ENCODE measurements around the gene MYO1F.
"Not testable (repeated sequence)": the region's sequence is repeated elsewhere in the genome, so short reads cannot be mapped to it uniquely, and the experiment has no call there.

The MYO1F gene

DNA sequence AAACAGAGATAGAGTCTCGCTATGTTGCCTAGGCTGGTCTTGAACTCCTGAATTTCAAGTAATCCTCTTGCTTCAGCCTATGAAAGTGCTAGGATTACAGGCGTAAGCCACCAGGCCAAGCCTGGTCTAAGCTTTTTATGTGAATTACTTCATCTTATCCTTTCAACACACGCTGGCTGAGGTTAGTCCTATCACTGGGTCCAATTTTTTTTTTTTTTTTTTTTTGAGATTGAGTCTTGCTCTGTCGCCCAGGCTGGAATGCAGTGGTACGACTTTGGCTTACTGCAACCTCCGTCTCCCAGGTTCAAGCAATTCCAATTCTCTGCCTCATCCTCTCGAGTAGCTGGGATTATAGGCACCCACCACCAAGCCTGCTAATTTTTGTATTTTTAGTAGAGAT is 10.4 kb downstream of the MYO1F start:
- TF ChIP-seq, protein P1, sequence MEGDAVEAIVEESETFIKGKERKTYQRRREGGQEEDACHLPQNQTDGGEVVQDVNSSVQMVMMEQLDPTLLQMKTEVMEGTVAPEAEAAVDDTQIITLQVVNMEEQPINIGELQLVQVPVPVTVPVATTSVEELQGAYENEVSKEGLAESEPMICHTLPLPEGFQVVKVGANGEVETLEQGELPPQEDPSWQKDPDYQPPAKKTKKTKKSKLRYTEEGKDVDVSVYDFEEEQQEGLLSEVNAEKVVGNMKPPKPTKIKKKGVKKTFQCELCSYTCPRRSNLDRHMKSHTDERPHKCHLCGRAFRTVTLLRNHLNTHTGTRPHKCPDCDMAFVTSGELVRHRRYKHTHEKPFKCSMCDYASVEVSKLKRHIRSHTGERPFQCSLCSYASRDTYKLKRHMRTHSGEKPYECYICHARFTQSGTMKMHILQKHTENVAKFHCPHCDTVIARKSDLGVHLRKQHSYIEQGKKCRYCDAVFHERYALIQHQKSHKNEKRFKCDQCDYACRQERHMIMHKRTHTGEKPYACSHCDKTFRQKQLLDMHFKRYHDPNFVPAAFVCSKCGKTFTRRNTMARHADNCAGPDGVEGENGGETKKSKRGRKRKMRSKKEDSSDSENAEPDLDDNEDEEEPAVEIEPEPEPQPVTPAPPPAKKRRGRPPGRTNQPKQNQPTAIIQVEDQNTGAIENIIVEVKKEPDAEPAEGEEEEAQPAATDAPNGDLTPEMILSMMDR (IDR thresholded peaks at IDR 0.05; ENCODE audit: low read length, missing control alignments) = no peak
- no peak for DNase-seq (ENCODE audit: low read depth)
- no peak overlapping the region for H3K4me3 ChIP-seq (replicated peaks; ENCODE audit: low read depth, low read length)

DNA sequence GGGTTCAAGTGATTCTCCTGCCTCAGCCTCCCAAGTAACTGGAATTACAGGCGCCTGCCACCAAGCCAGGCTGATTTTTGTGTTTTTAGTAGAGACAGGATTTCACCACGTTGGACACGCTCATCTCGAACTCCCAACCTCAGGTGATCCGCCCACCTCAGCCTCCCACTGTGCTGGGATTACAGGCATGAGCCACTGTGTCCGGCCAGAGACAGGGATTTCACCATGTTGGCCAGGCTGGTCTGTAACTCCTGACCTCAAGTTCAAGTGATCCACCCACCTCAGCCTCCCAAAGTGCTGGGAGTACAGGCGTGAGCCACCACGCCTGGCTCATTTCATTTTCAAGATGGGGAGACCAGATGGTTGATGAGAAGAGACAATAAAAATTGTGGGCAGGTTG is 12.4 kb downstream of the MYO1F start:
- not testable (repeated sequence) for H3K4me3 ChIP-seq (replicated peaks; ENCODE audit: low read depth, low read length); DNase-seq (ENCODE audit: low read depth)

DNA sequence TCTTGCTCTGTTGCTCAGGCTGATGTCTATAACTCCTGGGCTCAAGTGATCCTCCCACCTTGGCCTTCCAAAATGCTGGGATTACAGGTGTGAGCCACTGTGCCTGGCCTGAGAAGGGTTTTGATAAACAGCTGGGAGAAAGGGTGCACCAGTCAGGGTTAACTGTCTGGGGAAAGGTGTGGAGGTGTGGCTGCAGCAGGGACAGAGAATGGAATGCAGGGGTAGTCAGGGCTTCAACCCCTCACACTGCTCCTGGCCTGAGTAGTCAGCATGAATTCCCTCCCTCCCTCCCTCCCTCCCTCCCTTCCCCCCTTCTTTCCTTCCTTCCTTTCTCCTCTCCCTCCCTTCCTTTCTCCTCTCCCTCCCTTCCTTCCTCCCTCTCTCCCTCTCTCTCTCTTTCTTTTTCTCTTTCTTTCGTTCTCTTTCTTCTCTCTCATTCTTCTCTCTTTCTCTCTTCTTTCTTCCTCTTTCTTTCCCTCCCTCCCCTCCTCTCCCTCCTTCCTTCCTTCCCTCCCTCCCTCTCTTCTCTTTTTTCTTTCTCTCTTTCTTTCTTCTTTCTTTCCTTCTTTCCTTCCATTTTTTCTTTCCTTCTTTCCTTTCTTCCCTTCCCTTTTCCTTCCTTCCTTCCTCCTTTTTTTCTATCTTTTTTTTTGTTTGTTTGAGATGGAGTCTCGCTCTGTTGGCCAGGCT is 16.0 kb downstream of the MYO1F start:
- TF ChIP-seq, protein P1 (IDR thresholded peaks at IDR 0.05; ENCODE audit: low read length, missing control alignments) = no peak

DNA sequence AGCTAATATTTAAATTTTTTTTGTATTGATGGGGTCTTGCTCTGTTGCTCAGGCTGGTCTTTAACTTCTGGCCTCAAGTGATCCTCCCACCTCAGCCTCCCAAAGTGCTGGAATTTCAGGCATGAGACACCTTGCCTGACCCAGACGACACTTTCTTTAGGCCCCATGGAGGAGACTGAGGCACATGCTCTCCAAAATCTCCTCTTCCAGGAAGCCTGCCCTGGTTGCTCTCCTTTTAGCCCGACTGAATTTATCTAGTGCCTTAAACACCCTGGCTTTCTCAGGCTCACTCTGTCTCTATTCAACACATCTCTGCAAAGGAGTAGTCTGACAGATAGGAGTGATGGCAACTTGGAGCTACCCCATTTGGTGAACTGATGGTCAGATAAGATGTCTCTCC is 18.9 kb downstream of the MYO1F start:
- no peak for DNase-seq (ENCODE audit: low read depth)
- TF ChIP-seq, protein P1 (IDR thresholded peaks at IDR 0.05; ENCODE audit: low read length, missing control alignments) = no peak
- no peak overlapping the region for H3K4me3 ChIP-seq (replicated peaks; ENCODE audit: low read depth, low read length)

More for the DNA sequence above, 16.0 kb downstream of the MYO1F start:
- no peak overlapping the region for H3K4me3 ChIP-seq (replicated peaks; ENCODE audit: low read depth, low read length)
- DNase-seq (ENCODE audit: low read depth) = no peak

DNA sequence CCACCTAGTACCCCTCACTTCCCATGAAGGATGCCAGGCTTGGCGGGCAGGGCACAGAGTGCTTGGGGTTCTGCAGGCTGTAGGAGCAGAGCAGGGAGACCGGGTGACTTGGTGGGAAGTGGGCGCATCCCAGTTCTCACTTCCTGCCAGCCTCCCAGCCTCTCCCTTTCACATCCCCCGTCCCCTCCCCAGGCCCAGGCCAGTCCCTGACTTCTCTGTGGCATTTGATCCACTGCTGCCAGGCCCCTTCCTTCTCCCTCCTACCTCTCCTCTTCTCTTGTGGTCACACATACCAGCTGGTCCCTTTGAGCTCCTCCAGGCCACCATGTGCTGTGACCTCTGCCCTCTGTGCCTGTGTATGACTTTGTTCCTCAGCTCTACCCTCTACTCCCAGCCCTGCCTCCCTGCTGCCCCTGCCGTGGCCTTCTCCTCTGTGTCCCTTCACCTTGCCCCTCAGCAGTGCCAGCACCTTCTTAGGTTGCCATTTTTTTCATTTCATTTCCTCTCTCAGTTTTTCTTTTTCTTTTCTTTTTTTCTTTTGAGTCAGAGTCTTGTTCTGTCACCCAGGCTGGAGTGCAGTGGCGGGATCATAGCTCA is 19.5 kb downstream of the MYO1F start:
- H3K4me3 ChIP-seq (replicated peaks; ENCODE audit: low read depth, low read length) = no peak overlapping the region
- TF ChIP-seq, protein P1 (IDR thresholded peaks at IDR 0.05; ENCODE audit: low read length, missing control alignments) = no peak
- DNase-seq (ENCODE audit: low read depth) = no peak

DNA sequence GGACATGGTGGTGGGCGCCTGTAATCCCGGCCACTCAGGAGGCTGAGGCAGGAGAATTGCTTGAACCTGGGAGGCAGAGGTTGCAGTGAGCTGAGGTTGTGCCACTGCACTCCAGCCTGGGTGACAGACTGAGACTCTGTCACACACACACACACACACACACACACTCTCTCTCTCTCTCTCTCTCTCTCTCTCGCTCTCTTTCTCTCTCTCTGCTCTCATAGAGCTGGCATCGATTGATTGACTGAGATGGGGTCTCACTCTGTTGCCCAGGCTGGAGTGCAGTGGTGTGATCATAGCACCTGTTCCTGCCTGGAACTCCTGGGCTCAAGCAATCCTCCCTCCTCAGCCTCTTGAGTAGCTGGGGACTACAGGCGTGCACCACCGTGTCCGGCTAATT is 23.5 kb downstream of the MYO1F start:
- not testable (repeated sequence) for H3K4me3 ChIP-seq (replicated peaks; ENCODE audit: low read depth, low read length); DNase-seq (ENCODE audit: low read depth)

DNA sequence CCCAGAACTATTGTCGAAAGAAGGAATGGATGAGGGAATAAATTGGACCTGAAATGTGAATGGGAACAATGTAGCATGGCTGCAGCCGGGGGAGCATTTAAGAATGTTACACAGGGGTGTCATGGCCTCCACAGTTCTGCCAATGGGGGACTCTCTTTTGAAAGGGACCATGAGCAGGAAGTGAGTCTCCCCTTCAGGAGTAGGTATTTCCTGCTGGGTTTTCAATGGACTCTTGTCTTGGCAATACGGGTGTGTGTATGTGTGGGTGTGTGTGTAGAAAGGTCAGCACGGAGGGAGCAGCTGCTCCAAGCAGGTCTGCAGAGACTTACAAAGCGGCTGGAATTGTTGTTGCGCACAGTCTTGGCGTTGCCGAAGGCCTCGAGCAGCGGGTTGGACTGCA is 24.4 kb downstream of the MYO1F start:
- no peak overlapping the region for H3K4me3 ChIP-seq (replicated peaks; ENCODE audit: low read depth, low read length)
- DNase-seq (ENCODE audit: low read depth) = peak; percentile 51
- TF ChIP-seq, protein P1 (IDR thresholded peaks at IDR 0.05; ENCODE audit: low read length, missing control alignments) = no peak

DNA sequence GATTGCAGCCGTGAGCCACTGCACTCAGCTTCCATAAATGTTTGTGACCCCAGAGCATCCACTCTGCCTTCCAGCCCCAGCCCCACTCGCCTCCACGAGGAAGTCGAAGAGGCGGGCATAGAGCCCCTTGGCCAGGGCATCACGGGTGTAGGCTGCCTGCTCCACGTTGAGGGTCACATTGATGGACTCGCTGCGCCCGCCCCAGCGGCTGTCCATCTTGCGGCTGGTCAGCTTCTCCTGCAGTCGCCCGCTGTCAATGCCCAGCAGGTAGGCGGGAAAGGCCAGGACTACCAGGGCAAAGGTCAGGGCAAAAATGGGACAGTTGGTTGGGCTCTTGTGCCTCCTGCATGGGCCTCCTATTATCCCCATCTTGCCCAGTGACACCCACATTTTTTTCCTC is 27.2 kb downstream of the MYO1F start:
- no peak for DNase-seq (ENCODE audit: low read depth)
- TF ChIP-seq, protein P1 (IDR thresholded peaks at IDR 0.05; ENCODE audit: low read length, missing control alignments) = no peak
- no peak overlapping the region for H3K4me3 ChIP-seq (replicated peaks; ENCODE audit: low read depth, low read length)

Measured in fibroblast of pulmonary artery (primary cell).